Measurements from ENCODE around the gene KCNIP4.

GRCh38 chr4:21900211-21900610 is 48.4 kb downstream of the KCNIP4 start:
- TF ChIP-seq, protein P1, sequence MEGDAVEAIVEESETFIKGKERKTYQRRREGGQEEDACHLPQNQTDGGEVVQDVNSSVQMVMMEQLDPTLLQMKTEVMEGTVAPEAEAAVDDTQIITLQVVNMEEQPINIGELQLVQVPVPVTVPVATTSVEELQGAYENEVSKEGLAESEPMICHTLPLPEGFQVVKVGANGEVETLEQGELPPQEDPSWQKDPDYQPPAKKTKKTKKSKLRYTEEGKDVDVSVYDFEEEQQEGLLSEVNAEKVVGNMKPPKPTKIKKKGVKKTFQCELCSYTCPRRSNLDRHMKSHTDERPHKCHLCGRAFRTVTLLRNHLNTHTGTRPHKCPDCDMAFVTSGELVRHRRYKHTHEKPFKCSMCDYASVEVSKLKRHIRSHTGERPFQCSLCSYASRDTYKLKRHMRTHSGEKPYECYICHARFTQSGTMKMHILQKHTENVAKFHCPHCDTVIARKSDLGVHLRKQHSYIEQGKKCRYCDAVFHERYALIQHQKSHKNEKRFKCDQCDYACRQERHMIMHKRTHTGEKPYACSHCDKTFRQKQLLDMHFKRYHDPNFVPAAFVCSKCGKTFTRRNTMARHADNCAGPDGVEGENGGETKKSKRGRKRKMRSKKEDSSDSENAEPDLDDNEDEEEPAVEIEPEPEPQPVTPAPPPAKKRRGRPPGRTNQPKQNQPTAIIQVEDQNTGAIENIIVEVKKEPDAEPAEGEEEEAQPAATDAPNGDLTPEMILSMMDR (IDR thresholded peaks at IDR 0.05 in 8 of 11, conservative IDR thresholded peaks at IDR 0.05 in 3 of 11) = no peak
- TF ChIP-seq POLR2A (IDR thresholded peaks at IDR 0.05) = no peak
